Ramos (cell line): ENCODE results near the gene ADISSP.

ENCODE experiments used
- in situ Hi-C: fragments of 300-500 bp; cut with MboI; formaldehyde crosslinking; loops from one replicate; pipeline ENCODE4 v1.14.3; 2022; ENCODE audit warnings: low sequenced_read_pairs; ENCODE audit not compliant: unreplicated experiment

ADISSP gene

DNA sequence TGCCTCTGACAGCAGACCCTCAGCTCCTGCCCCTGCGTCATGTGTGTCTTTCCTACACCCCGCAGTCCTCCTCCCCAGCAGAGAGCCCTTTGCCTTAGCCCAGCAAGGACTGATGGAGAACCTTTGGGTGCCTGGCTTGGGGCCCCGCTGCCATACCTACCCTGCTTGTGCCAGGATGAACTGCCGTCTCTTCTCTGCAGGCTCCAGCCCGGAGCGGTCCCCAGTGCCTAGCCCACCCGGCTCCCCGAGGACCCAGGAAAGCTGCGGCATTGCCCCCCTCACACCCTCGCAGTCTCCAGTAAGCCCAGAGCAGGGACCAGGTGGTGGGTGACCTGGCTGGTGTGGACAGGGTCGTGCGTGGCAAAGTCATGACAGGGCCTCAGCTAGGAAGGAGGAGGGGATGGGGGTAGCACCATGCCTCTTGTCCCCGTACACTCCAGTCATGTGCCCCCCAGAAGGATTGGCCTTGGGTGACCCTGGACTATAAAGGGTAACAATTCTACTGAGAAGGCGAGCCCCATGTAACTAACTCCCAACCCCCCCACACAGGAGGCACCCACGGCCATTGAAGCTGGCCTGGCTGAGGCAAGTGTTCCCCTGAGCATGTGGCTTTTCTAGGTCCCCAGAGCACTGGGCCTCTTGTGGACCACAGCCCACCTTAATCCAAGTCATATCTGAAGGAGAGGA is 26.8 kb downstream of the ADISSP start:
- in situ Hi-C loops, result no loop called here

DNA sequence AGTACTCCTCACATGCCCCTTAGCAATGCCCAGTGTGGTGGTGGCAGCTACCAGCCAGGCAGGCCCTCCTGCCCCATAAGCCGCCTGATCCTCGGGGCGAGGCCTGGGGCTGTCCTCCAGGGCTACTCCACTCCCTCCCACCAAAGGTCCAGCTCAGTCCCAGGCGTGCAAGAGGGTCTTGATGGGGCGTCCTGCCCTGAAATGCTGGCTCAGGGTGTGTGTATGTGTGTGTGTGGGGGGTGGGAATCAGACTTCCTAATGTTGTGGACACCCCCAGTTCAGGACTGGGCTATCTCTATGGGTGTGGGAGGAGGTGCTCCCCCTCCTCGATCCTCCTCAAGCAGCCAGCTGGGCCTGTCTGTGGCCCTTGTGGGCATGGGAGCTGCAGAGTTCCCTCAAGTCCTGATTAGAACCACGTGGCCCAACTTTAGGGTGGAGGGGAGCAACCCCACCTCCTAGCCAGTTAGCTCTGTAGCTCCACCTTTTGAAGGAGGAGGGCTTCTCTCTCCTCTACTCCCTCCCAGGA is 27.6 kb downstream of the ADISSP start:
- in situ Hi-C loops, result no loop called here

DNA sequence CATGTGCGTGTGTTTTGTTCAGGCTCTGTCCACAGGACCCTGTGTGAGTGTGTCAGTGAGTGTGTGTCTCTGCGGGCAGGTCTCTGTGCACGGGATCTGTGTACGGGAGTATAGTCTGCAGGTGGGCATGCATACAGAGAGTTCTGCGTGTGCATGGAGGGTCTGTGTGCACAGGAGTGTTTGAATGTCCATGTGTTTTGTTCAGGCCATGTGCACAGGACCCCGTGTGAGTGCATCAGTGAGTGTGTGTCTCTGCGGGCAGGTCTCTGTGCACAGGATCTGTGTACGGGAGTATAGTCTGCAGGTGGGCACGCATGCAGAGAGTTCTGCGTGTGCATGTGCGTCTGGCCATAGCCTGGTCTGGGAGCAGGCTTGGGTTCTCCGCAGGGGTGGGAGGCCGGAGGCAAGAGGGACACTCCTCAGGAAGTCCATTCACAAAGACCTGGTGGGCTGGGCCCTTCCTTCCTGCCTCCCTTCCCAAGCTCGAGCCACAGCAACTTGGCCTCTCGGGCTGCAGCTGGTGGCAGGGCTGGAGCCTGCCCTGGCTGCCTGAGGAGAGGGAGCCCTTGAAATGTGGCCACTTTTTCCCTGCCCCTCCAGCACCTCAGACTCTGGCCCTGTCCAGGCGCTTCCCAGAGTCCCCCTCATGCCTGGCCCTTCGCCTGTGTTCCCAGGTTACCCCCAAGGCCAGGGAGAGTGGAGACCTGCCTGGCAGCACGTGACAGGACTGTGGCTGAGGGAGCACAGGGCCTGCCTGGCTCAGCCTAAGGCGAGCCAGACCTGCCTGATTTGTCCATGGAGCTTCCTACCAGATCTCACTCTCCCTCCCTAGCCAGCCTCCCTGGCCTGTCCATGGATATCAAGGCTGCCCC is 28.3 kb downstream of the ADISSP start:
- in situ Hi-C loops, result no loop called here

DNA sequence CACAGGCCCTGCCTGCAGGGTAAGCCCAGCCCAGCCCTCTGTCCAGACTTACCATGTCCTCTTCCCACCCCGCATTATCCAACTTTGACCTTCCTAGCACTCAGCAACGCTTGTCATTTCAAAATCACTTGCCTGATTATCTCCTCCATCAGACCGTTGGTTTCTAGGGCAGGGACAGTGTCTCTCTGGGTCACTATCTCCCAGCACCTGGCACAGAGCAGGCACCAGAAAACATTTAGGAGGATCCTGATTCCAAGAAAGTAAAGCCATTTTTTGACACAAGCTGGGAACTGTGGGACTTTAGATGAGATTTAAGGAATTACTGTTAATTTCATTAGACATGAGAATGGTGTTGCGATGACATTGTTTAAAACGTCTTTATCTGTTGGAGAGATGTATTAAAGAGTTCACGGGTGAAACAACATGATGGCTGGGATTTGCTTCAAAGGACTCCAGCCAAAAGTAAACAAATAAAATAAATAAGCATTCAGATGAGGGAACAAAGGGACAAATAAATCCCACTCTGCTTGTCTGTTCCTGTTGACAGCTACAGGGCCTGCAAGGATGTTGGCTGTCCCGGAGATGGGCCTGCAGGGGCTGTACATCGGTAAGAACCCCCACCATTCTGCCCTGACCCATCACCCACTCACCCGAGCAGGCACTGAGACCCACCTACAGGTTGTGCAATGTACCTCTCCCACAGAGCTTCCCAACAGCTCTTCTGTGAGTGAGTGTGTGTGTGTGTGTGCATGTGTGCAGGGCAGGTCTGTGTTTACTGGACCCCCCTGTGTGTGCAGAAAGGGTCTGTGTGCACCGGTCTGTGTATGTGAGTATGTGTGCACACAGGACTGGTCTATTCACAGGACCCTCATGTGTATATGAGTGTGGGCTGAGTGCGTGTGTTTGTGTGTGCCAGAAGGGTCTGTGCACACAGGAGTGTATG is 29.2 kb downstream of the ADISSP start:
- in situ Hi-C loops, result no loop called here

DNA sequence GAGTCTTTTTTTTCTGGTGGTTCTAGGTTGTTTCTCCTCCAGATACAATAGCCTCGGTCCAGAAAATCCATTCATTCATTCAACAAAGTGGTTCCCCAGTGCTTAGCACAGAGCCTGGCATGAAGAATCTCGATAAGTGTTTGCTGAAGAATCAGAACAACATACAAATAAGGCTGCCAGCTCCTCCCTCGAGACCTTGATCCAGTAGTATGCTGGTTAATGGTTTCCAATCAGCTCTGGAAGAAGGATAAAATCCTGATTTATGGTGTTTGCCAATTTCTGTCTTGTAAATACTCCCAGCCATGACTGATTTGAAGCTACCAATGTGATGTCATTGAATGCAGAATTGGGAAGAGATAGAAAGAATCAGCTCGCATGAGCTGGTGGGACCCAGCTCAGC is 31.8 kb downstream of the ADISSP start:
- in situ Hi-C loops, result no loop called here

DNA sequence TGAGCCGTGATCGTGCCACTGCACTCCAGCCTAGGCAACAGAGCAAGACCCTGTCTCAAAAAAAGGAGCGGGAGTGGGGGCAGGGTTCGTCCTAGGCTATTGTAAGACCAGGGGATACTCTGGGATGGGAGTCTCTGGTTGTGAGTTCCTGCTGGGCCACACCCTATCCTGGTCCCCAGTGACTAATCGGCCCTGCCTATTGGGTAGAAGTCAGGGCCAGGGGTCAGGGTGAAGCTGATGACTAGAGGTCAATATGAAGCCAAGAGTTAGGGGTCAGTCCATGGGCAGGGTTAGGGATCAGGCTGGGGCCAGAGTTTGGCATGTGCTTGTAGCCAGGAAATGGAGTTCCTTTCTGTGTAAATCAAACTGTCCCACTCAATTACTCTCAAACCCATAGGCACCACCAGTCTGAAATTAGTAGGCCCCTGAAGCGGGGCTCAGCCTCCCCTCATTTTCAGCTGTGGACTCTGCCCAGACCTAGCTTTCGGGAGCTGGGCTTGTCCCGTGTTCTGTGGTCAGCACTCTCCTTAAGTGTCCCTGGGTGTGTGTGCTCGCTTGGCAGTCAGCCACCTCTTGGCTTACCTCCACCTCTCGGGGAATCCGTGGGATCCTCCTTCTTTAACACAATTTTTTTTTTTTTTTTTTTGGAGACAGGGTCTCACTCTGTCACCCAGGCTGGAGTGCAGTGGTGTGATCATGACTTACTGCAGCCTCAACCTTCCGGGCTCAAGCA is 33.3 kb downstream of the ADISSP start:
- in situ Hi-C loops, result no loop called here

DNA sequence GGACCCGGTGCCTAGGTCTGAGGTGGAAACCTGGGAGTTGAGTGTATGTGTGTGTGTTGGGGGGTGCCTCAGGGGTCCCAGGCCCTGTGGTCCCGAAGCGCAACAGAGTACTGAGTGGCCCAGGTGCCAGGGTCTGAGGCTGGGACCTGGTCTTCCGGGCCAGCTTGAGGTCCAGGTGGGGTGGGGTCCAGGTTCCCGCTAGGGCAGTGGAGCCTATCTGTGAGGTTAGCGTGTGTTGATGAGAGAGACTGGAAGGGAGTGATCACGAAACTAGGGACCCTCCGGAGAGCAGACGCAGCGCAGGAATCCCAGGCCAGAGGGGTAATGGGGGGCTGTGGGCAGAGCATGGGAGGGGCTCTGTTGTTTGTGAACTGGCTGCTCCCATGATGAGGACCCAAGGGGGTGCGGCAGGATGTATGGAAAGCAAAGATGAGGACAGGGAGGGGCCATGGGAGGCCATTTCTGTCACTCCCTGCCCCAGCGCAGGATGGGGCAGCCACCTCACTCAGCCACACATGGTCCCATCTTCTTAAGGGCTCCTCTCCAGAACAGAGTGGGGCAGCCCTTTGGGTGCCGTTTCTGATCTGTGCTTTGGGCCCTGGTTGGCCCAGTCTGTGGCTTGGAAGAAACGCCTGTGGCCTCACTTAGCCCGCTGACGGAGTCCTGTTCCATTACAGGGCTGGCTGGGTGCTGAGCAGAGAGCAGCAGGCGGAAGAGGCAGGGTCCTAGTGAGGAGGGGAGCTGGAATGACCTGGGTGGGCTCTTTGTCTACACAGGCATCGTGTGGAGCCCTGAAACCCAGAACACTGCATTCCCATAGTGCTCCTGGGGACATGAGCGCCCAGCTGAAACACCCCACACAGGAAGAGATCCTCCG is 34.2 kb downstream of the ADISSP start:
- in situ Hi-C loops, result no loop called here

DNA sequence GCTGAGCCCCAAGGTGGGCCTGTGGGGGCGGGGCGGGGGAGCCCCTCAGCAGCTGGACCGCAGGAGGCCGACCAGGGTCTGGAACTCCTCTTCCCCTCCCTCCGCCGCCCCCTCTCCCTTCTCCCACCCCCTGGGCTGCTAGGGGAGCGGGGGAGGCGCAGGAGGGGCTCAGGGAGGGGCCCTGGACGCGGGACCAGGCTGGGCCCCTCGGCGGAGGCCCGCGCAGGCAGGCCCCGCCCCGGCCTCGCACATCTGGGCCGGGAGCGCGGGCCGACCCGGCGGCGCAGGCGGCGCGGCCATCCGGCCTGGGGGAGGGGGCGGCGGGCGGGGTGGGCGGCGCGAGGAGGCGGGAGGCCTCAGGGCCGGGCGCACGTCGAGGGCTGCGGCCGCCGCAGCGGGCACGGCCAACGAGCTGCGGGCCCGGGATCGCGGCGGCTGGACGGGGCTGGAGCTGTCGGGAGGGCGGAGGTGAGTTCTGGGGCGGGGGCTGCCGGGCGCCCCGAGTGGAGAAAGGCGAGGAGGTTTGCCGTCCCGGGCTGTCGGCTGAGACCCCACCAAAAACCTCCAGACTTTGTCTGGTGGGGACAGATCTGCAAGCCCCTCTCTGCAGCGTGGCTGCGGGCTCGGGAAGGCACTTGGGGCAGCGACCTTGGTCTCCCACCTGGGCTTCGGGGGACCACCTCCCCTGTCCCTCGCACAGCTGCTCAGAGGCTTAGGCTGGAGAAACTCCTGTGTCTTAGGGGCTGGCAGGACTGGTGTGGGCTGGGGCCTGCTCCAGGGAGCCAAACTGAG is 35.0 kb downstream of the ADISSP start, which contains the start of gene HSPA12B:
Gene HSPA12B, plus strand, starts transcription at position 359 of the 792 bp plus-strand sequence. CDS start 5,990 bp downstream, outside the sequence.
- in situ Hi-C loops, result no loop called here

DNA sequence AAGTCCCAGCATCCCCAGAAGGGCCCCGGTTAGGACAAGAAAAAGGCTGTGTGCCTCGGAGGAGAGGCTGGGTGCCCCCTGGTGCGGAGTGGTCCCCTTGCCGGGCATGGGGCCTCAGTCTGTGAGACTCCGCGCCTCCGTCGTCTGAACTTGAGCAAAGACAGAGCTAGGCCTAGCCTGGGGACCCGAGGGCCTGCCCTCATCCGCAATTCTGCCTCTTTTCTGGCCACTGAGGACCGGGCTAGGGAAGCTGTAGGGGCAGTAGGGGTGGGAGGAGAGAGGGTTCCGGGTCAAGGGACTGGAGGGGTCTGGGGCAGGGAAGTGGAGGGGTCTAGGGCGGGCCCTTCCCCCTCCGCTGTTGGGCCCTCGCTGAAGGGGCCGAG is 35.6 kb downstream of the ADISSP start:
- in situ Hi-C loops, result no loop called here

DNA sequence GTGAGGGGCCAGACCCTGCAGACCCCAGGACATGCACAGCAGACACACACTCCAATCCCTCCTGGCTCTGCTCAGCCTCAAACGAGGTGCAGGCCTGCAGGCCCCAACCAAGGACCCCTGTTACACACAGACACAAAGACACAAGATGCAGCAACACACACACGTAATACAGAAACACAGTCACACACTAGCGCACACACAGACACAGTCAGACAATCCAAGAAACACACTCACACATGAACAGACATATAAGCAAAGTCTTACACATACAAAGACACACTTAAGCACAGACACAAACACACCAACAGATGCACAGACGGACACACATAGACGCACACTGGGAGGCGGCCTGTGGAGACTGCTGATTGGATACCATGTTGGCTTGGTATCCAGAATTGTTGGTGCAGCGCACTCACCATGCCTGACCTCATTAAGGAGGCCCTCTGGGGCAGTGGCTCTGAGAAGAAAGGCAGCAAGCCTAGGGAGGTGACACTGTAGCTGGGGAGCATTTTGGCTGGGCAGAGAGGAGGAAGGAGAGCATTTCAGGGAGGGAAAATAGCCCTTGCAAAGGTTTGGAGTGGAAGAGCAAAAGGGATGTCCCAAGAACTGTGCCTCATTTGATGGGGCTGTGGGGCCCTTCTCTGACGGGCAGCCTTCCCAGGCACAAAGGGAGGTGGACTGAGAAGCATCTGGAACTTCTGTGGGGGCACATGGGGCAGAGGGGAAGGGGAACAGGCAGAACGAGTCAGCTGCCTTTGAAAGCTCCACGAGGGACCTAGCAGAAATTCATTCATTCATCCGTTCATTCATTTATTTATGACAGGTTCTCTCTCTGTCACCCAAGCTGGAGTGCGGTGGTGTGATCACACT is 36.5 kb downstream of the ADISSP start:
- in situ Hi-C loops, result no loop called here

DNA sequence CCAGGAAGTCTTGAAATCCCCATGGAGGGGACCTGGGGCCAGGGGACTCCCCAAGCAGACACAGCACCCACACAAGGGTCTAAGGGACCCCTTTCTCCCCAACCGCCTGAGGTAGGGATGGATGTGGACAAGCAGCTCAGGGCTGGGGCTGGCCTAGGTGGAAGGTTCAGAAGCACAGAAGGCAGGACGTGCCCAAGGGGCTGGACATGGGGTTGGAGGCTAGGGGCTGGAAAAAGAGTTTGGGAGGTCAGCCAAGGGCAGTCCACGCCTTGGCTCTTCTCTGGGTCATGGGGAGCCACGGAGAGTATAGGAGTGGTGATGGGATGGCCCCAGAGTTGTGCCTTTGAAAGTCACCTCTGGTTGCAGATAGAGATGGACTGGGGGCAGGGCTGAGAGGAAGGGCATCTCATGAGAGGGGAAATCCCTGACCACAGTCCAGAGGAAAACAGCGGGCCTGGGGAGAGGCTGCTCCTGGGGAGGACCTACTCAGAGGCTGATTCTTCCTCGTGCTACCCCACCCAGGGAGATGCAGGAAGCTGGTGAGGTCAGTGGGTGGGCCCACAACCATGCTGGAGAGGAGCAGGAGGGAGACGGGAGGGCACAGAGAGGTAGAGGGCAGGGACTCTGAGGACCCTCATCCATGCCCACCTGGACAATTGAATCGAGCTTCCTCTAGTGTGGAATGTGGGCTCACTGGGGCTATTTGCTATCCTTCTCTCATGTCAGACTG is 37.6 kb downstream of the ADISSP start:
- in situ Hi-C loops, result no loop called here

DNA sequence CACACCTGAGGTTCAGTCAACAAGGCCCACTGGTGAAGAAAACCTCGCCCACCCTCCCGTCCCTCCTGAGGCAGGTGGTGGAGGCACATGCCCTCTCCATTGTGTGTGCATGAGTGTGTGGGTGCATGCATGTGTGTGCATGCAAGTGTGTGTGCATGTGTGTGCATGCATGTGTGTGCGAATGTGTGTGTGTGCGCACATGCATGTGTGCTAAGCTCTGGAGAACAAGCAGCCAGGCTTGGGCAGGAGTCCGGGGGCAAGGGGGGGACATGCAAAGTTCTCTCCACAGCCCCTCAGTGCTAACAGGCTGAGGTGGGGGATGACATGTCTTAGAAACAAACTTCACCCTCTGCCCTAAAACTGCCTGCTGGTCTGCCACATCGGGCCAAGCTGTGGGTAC is 38.2 kb downstream of the ADISSP start:
- in situ Hi-C loops, result no loop called here

DNA sequence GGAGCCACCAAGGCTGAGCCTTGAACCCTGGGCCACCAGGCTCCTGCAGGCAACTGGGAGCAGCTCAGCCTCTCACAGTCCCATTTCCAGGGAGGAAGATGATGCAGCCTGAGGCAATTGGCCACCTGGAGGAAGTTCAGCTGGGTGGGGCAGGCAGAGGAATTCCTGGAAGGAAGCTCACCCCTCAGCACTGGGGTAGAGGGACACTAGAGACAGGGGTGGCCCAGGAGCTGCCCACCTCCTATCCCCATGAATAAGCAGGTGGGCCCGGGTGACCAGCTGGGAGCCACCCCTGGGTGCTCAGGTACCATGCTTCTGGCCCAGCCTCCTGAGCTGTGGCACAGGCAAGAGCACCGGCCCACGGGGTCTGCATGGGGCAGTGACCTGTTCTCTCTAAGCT is 38.7 kb downstream of the ADISSP start:
- in situ Hi-C loops, result no loop called here

DNA sequence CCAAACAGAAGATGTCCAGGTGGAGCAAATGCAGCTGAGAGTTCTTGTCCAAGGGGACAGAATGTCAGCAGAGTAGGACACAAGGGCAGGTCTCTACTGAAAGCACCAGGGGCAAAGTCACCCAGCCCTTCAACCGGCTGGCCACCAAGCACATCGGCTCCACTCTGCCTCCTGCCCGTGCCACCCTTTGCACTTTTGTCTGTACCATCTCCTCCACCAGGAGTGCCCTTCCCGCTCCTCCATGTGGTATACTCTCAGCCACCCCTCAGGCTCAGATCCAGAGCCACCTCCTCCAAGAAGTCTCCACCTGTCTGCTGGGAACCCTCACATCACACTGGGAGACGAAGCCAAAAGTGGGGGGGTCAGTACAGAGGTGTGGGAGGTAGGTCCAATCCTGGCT is 39.2 kb downstream of the ADISSP start:
- in situ Hi-C loops, result no loop called here

DNA sequence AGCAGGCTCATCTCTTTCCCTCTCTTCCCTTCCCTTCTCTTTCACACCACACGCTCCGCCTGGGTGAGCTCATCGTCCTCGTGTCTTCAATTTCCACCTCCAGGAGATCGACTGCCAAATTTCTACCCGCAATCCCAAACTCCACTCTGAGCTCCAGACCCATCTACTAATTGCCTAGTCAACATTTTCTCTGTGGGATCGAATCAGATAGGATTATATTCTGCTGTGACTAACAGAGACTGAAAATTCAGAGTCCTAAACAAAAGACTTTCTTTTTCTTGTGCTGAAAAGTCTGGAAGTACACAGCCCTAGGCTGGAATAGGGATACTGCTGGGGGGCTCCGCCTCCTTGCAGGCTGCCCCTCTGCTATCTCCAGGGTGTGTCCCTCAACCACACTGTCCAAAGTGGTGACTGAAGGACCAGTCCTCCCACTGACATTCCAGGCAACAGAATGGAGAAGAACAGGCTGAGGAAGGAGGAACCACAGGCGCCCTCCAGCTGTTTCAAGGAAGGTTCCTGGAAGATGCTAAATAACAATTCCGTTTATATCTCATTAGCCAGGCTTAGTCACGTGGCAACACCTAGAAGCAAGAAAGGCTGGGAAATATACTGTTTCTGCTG is 40.0 kb downstream of the ADISSP start:
- in situ Hi-C loops, result no loop called here

DNA sequence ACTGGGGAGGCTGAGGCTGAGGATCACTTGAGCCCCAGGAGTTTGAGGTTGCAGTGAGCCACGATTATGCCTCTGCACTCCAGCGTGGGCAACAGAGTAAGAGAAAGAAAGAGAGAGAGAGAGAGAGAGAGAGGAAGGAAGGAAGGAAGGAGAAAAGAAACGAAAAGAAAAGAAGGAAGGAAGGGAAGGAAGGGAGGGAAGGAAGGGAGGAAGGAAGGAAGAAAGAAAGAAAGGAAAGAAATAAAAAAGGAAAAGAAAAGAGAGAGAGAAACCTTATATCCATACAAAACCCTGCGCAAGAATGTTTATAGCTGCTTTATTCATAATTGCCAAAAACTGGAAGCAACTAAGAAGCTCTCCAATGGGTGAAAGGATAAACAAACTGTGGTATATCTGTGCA is 43.2 kb downstream of the ADISSP start:
- in situ Hi-C loops, result no loop called here
